ENCODE measurements around the gene FHIT. TPM values are rescaled to one million over a fixed set of nuclear protein-coding genes. Genes with fewer than 3 reads are reported as not detected.

Gene FHIT
- total RNA-seq, 1 donor from 2014 or later: 21.5 TPM

GRCh38 chr3:61139686-61140085 is 111.6 kb downstream of the FHIT start:
- no peak for DNase-seq
- intact Hi-C loops (cut with DNase I): no loop called here
- ATAC-seq (ENCODE audit: poor library complexity): no peak

GRCh38 chr3:61138401-61138800 is 112.9 kb downstream of the FHIT start:
- DNase-seq (no peak), ATAC-seq (ENCODE audit: poor library complexity) (no peak)
- intact Hi-C loops (cut with DNase I): no loop called here

DNA sequence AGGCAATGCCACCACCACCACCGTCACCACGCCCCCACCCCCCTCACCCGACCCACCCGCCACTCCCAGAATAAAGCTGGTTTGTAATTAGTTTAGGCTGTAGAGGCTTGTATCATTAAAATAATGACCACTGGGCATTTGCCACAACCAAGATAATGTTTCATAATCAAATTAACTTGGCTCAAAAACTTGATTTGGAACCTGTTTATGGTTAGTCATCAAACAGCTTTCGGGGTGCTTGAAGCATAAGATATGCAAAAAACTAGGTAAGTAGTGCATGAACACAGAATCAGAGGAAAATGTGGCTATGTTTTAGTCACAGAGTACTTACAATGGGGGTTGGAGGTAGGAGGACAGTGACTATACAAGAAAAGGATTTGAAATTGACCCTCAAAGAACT is 115.1 kb downstream of the FHIT start:
- intact Hi-C loops (cut with DNase I): no loop called here
- DNase-seq: no peak
- ATAC-seq (ENCODE audit: poor library complexity): no peak

- DNase-seq (no peak), ATAC-seq (ENCODE audit: poor library complexity) (no peak)
- intact Hi-C loops (cut with DNase I): no loop called here
Observed at GRCh38 chr3:61134532-61134931, 116.7 kb downstream of the FHIT start.

DNA sequence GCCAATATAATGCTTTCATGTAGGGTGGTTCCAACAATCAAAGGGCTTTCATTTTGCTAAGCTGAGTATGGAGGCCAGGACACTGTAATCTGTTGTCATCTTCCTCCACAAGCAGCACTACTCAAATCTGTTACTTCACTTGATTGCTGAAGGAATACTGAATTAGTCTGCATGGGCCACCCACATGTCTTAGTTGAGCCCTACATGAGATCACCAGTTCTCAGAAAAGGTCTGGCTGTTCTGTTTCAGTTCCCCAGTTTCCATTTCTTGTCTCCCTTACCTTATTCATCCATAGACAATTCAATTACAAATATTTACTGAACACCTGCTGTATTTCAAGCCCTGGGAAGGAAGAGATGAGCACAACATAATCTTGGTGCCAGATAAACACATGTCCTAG is 119.2 kb downstream of the FHIT start:
- DNase-seq (no peak), ATAC-seq (ENCODE audit: poor library complexity) (no peak)
- intact Hi-C loops (cut with DNase I): no loop called here

DNA sequence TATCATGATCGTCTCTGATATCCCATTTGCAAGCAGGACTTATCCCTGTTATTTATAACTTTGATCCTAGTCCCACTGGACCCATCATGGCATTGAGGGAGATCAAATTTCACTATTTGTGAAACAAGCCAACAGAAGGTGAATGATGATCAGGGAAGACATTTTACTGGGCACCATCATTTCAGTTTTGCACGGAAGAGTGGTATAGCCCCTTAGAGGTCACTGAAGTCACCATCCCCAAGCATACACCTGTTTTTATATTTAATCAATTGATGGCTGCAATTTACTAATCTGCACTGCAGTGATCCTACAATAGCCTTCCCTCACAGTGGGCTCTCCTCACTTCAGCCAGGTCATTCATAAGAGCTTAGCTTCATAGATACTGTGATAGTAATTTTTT is 132.4 kb downstream of the FHIT start:
- DNase-seq (no peak), ATAC-seq (ENCODE audit: poor library complexity) (no peak)
- intact Hi-C loops (cut with DNase I): no loop called here

GRCh38 chr3:61117045-61117898 is 134.0 kb downstream of the FHIT start:
- ATAC-seq (ENCODE audit: poor library complexity): no peak
- intact Hi-C loops (cut with DNase I): no loop called here

GRCh38 chr3:61114316-61114953 is 136.8 kb downstream of the FHIT start:
- ATAC-seq (ENCODE audit: poor library complexity) (no peak), DNase-seq (no peak)
- intact Hi-C loops (cut with DNase I): no loop called here

More at GRCh38 chr3:61117045-61117898, 134.0 kb downstream of the FHIT start:
- DNase-seq: no peak

- DNase-seq (no peak), ATAC-seq (ENCODE audit: poor library complexity) (no peak)
- intact Hi-C loops (cut with DNase I): no loop called here
Observed at GRCh38 chr3:61111825-61112224, 139.4 kb downstream of the FHIT start.

DNA sequence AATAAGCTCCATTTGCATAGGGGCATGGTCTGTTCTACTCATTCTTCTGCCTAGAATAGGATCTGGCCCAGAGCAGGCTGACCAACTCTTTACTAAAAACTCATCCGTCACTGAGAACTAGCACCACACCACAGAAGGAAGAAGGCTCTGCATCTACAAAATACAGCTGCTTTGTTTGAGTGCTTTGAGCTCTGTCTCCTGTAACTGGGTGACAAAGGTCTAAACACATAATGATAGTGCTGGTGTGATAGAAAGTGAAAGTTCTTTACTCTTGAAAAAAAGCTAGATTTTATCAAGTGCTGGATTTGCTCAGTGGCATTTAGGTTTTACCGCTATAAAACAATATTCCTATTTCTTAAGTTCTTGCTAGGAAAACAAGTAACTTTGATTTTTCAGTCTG is 140.7 kb downstream of the FHIT start:
- ATAC-seq (ENCODE audit: poor library complexity): no peak
- intact Hi-C loops (cut with DNase I): no loop called here

GRCh38 chr3:61108247-61109019 is 142.8 kb downstream of the FHIT start:
- intact Hi-C loops (cut with DNase I): no loop called here
- no peak for DNase-seq
- no peak for ATAC-seq (ENCODE audit: poor library complexity)

More for the DNA sequence above, 140.7 kb downstream of the FHIT start:
- DNase-seq: no peak

- intact Hi-C loops (cut with DNase I): no loop called here
- DNase-seq (no peak), ATAC-seq (ENCODE audit: poor library complexity) (no peak)
Observed at GRCh38 chr3:61094608-61095007, 156.6 kb downstream of the FHIT start.

- DNase-seq (no peak), ATAC-seq (ENCODE audit: poor library complexity) (no peak)
- intact Hi-C loops (cut with DNase I): no loop called here
Observed at GRCh38 chr3:61093364-61093763, 157.9 kb downstream of the FHIT start.

DNA sequence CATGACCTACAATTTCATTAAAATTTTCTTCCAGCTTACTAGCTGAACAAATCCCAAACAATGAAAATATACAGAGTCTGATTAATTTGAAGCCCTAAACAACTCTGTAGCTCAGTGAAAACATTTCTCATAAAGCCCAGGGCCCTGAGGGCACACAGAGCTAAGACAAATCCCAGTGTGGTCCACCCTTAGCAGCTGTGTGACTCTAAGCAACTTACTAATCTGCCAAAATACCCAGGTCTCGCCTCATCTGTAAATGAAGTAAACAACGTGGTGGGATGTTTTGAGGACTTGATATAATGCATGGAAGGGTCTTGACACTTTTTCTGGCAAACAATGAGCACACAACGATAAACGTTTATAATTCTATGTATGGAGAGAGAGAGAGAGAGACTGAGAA is 158.4 kb downstream of the FHIT start:
- intact Hi-C loops (cut with DNase I): no loop called here
- DNase-seq: no peak
- no peak for ATAC-seq (ENCODE audit: poor library complexity)

DNA sequence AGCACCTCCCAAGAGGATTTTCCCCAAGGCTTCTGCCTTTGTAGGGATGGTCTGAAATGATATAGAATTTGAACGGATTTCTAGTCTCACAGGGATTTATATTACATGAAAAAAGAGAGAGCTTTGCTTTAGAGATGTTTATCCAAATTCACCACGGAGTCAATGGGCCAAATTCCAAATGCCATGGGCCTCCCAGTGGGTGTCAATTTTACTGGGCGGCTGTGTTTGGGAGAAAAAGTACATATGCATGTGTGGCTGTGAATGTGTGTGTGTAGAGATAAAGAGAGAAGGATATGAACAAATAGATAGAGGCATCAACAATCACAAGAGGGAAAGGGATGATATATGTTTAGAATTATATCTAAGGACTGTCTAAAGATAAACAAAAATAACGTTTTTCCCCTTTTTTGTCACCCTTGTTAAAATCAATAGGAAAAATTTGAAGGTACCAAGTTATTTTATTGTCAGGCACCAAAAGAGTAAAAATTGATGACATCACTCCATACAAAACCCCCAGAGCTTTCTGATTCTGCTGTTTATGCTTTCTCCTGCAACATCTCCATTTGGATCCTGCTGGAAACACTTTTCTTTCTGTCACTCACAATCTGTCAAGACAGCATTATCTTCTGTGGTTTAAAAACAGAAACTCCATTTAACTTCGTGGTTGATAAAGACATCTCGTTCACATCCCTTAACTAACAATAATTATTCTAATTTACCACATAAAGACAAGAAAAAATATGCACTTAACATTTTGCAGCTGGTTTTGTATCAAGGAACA is 160.7 kb downstream of the FHIT start:
- ATAC-seq (ENCODE audit: poor library complexity) (no peak), DNase-seq (no peak)
- intact Hi-C loops (cut with DNase I): no loop called here

DNA sequence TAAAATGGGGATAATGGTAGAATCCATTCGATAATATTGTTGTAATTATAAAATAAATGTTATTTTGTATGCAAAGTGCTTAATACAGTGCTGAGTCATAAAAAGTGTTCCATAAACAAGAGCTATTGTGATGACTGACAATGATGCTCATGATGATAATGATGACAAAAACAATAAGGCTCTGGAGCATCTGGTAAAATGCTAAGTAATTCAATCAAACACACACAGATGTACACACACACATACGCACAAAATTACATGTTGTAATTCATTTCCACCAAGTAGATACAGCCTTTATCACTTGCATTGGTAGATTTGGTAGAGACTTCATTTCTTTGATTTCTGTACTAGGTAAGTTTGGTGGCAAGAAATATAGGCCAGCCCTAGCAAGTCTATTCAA is 163.8 kb downstream of the FHIT start:
- ATAC-seq (ENCODE audit: poor library complexity): no peak
- intact Hi-C loops (cut with DNase I): no loop called here

DNA sequence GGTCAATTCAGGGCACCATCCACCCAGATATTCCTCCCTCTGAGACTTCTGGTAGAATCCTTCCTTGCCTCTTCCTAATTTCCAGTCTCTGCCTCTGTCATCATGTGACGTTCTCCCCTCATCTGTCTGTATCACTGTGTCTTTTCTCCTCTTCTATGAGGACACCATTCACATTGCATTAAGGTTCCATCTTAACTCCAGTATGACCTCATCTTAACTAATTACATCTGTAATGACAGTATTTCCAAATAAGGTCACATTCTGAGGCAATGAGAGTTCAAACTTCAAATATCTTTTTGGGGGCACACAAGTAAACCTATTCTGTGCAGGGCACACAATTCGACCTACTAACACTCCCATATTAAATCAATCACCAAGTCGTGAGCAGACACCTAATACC is 169.7 kb downstream of the FHIT start:
- DNase-seq (no peak), ATAC-seq (ENCODE audit: poor library complexity) (no peak)
- intact Hi-C loops (cut with DNase I): no loop called here

More for the DNA sequence above, 163.8 kb downstream of the FHIT start:
- DNase-seq: no peak

- DNase-seq (no peak), ATAC-seq (ENCODE audit: poor library complexity) (no peak)
- intact Hi-C loops (cut with DNase I): no loop called here
Observed at GRCh38 chr3:61080737-61081445, 170.4 kb downstream of the FHIT start.
